Tibial artery (tissue), 4 donors: ENCODE results near the gene RNF133.
"Not testable (repeated sequence)": the region's sequence is repeated elsewhere in the genome, so short reads cannot be mapped to it uniquely, and the experiment has no call there.

Experiments
- DNase-seq, 2 donors: peaks; one replicate each; pipeline ENCODE4 v3.0.0-alpha.2; 2019
- H3K27ac ChIP-seq, 2 donors: fragments of 200-600 bp; sonication (generic) in 1 of 2; 1 replicate in 1 of 2; 2 replicates in 1 of 2; pipeline ENCODE4 v1.5.1; 2018 to 2019; ENCODE audit warnings: mild to moderate bottlenecking in 1 of 2
- H3K27me3 ChIP-seq, 2 donors: fragments of 200-600 bp; sonication (generic) in 1 of 2; one replicate each; pipeline versions ENCODE4 v1.5.1 to v1.6.0; 2016 to 2019
- H3K36me3 ChIP-seq, 3 donors: fragments of 200-600 bp; sonication (generic) in 2 of 3; one replicate each; pipeline ENCODE4 v1.5.1; 2016 to 2019; ENCODE audit warnings: mild to moderate bottlenecking in 2 of 3
- H3K4me1 ChIP-seq, 4 donors: fragments of 200-600 bp; sonication (generic) in 2 of 4; 1 replicate in 3 of 4; 2 replicates in 1 of 4; pipeline ENCODE4 v1.5.1; 2016 to 2019
- H3K4me3 ChIP-seq, 2 donors: fragments of 200-600 bp; sonication (generic) in 1 of 2; 1 replicate in 1 of 2; 2 replicates in 1 of 2; pipeline ENCODE4 v1.5.1; 2018 to 2019; ENCODE audit warnings: mild to moderate bottlenecking in 2 of 2
- H3K9me3 ChIP-seq, 3 donors: fragments of 200-600 bp; sonication (generic) in 1 of 3; one replicate each; pipeline ENCODE4 v1.5.1; 2016 to 2019
- intact Hi-C: fragments of 100-400 bp; cut with DNase I; formaldehyde crosslinking; loops from one replicate; pipeline ENCODE4 v1.15.0; 2023; ENCODE audit warnings: low total_unique reads
- TF ChIP-seq, protein P1 (sequence below), 2 experiments: fragments of 200-600 bp in 1 of 2; fragments of 450-650 bp in 1 of 2; IDR thresholded peaks; one replicate each; pipeline ENCODE4 v1.5.1; 2017 to 2019; ENCODE audit warnings: antibody characterized with exemption in 2 of 2, mild to moderate bottlenecking in 1 of 2, moderate library complexity in 1 of 2

Gene RNF133

GRCh38 chr7:122682815-122683550 is 15.9 kb downstream of the RNF133 start:
- Histone ChIP-seq H3K9me3 (no peaks in the 10 kb centered on the region), H3K27ac (no peak overlapping the region), H3K4me1 (no peaks in the 10 kb centered on the region), H3K27me3 (no peaks in the 10 kb centered on the region), H3K4me3 (no peak overlapping the region), H3K36me3 (no peaks in the 10 kb centered on the region)
- TF ChIP-seq, protein P1, sequence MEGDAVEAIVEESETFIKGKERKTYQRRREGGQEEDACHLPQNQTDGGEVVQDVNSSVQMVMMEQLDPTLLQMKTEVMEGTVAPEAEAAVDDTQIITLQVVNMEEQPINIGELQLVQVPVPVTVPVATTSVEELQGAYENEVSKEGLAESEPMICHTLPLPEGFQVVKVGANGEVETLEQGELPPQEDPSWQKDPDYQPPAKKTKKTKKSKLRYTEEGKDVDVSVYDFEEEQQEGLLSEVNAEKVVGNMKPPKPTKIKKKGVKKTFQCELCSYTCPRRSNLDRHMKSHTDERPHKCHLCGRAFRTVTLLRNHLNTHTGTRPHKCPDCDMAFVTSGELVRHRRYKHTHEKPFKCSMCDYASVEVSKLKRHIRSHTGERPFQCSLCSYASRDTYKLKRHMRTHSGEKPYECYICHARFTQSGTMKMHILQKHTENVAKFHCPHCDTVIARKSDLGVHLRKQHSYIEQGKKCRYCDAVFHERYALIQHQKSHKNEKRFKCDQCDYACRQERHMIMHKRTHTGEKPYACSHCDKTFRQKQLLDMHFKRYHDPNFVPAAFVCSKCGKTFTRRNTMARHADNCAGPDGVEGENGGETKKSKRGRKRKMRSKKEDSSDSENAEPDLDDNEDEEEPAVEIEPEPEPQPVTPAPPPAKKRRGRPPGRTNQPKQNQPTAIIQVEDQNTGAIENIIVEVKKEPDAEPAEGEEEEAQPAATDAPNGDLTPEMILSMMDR (IDR thresholded peaks at IDR 0.05), result no peak
- intact Hi-C loops, result no loop called here
- DNase-seq, result no peak

DNA sequence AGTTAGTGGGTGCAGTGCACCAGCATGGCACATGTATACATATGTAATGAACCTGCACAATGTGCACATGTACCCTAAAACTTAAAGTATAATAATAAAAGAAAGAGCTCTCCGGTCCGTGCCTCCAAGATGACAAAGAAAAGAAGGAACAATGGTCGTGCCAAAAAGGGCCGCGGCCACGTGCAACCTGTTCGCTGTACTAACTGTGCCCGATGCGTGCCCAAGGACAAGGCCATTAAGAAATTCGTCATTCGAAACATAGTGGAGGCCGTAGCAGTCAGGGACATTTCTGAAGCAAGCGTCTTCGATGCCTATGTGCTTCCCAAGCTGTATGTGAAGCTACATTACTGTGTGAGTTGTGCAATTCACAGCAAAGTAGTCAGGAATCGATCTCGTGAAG is 17.7 kb downstream of the RNF133 start:
- H3K4me3 ChIP-seq, H3K4me1 ChIP-seq, H3K9me3 ChIP-seq, H3K36me3 ChIP-seq, H3K27ac ChIP-seq, H3K27me3 ChIP-seq, intact Hi-C loops, DNase-seq: not testable (repeated sequence)

- no peak overlapping the region for H3K27ac ChIP-seq
- intact Hi-C loops, result no loop called here
Observed at GRCh38 chr7:122679813-122680212, 19.1 kb downstream of the RNF133 start.

GRCh38 chr7:122679269-122679709 is 19.6 kb downstream of the RNF133 start:
- H3K4me3 ChIP-seq, H3K27ac ChIP-seq, H3K4me1 ChIP-seq, intact Hi-C loops, DNase-seq, H3K9me3 ChIP-seq, H3K36me3 ChIP-seq, H3K27me3 ChIP-seq: not testable (repeated sequence)

More at GRCh38 chr7:122679813-122680212, 19.1 kb downstream of the RNF133 start:
- DNase-seq, result no peak
- no peaks in the 10 kb centered on the region for H3K27me3 ChIP-seq
- no peaks in the 10 kb centered on the region for H3K36me3 ChIP-seq
- H3K4me3 ChIP-seq, result no peak overlapping the region
- H3K4me1 ChIP-seq, result peaks cover 0 to 7% (median 2%) of the 10 kb centered on the region in 4 donors
- TF ChIP-seq, protein P1 (IDR thresholded peaks at IDR 0.05), result no peak
- H3K9me3 ChIP-seq, result no peaks in the 10 kb centered on the region

DNA sequence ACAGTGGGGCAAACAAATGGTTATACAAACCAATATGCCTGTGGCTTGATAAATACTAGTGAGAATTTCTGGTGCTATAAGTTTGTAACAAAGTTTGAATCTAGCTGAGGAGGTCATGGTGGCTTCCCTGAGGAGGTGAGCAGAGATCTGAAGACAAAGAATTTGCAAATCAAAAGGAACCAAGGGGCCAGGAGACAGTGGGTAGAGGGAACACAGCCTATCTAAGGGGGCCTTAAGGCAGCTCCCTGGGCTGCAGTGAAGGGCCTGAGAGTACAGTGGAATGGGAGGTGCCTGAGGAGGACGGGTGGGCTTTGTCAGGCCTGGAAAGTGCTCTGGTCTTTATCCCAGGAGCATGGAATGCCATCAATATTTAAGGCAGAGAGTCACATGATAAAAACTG is 21.8 kb downstream of the RNF133 start:
- Histone ChIP-seq H3K4me1 (peaks cover 0 to 10% (median 5%) of the 10 kb centered on the region in 4 donors), H3K27me3 (no peaks in the 10 kb centered on the region), H3K9me3 (no peaks in the 10 kb centered on the region), H3K27ac (no peak overlapping the region), H3K4me3 (no peak overlapping the region), H3K36me3 (no peaks in the 10 kb centered on the region)
- intact Hi-C loops, result no loop called here
- TF ChIP-seq, protein P1 (IDR thresholded peaks at IDR 0.05), result no peak
- no peak for DNase-seq

- no peaks in the 10 kb centered on the region for H3K36me3 ChIP-seq
- no peaks in the 10 kb centered on the region for H3K9me3 ChIP-seq
- no peak for DNase-seq
- peaks cover 0 to 10% (median 5%) of the 10 kb centered on the region in 4 donors for H3K4me1 ChIP-seq
- no peak overlapping the region for H3K4me3 ChIP-seq
- H3K27me3 ChIP-seq, result no peaks in the 10 kb centered on the region
- intact Hi-C loops, result no loop called here
- no peak overlapping the region for H3K27ac ChIP-seq
- TF ChIP-seq, protein P1 (IDR thresholded peaks at IDR 0.05), result no peak
Observed at GRCh38 chr7:122676466-122676865, 22.5 kb downstream of the RNF133 start.
